ENCODE data around the gene BAG2. TPM values are rescaled to one million over a fixed set of nuclear protein-coding genes. Genes with fewer than 3 reads are reported as not detected.

The BAG2 gene
- polyA plus RNA-seq, 1 donor: 6.3 TPM

DNA sequence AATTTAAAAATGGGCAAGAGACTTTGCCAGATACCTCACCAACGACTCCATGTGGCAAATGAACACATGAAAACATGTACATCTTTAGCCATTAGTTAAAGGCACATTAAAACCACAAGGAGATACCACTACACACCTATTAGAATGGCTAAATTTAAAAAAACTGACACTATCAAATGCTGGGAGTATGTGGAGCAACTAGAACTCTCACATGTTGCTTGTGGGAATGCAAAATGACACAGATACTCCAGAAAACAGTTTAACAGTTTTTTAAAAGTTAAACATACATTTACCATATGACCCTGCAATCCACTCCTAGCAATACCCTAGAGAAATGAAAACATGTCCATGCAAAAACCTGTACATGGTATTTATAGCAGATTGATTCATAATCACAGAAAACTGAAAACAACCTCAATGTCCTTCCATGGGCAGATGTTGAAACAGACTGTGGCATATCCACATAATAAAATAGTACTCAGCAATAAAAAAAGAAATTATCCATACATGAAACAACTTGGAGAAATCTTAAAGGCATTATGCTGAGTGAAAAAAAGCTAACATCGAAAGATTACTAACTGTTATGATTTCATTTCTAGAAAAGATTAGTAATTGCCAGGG is 48.1 kb downstream of the BAG2 start:
- no peak for DNase-seq

GRCh38 chr6:57221191-57221935 is 49.2 kb downstream of the BAG2 start:
- peak; percentile 71 for DNase-seq

DNA sequence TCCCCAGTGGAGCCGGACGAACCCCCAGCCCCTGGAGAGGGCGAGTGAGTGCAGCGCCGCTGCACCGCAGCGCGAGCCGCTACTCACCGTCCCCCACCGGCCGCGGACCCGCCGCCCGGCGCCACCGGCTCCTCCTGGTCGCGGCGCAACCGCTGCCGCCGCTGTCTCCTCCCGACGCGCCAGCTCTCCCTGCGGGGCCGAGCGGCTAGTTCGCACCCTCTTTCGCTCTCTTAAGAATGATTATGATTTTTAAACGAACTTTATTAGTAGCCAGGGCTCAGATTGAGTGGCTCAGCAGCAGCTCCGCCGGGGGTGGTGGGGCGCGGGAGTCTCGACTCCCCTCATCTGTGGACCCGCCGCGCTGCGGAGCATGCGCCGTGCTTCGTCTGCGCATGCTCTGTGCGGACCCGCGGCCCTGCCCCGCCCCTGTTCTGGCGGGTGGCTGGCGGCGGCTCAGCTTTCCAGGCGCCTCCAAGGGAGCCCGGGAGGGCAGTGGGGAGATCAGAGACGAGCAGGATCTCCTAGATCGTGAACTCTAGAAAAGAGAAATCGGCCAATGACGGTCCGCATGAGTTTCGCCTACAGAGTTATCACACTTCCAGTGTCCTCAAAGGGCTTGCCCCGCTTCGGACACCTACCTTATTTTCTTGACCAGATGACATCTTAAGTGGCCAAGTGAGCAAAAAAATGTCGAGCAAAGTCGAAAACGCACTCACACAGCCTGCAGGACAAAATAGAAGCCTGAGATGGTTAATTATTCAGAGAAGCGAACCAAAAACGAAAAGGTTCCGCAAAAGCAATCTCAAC is 50.0 kb downstream of the BAG2 start, which contains the start of gene RAB23:
Gene RAB23, minus strand, starts transcription at position 372 of the 807 bp plus-strand sequence. CDS start 11,927 bp downstream, outside the sequence.
- peak; percentile 89 for DNase-seq

GRCh38 chr6:57222743-57223077 is 50.6 kb downstream of the BAG2 start:
- no peak for DNase-seq

- DNase-seq: no peak
Observed at GRCh38 chr6:57224769-57225515, 52.8 kb downstream of the BAG2 start.

DNA sequence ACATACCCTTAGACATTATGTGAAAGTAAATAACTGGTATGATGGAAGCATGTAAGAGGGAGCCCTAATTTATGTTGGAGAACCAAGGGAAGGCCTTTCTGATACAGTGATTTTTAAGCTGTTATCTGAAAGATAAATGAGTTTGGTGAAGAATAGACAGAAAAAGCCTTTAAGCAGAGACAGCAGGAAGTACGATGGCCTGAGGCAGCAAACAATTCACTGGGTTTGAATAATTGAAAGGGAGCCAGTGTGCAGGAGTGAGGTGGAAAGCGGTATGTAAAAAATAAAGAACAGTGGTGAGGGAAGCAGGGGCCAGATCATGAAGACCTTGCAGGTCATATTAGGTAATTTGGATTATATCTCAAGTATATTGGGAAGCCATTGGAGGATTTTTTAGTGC is 54.1 kb downstream of the BAG2 start:
- no peak for DNase-seq

Other genes with a start within 250 kb of the BAG2 start
- gene BEND6, start 217.2 kb upstream of the BAG2 start, polyA plus RNA-seq (ENCODE audit: insufficient read length): 5.8 TPM
- 27.0 TPM for gene KIAA1586, start 125.6 kb upstream of the BAG2 start, polyA plus RNA-seq (ENCODE audit: insufficient read length)
- gene ZNF451, start 82.1 kb upstream of the BAG2 start, polyA plus RNA-seq (ENCODE audit: insufficient read length): 49.8 TPM
- gene RAB23, start 50.0 kb downstream of the BAG2 start, polyA plus RNA-seq (ENCODE audit: insufficient read length): 42.0 TPM
- gene PRIM2, start 145.3 kb downstream of the BAG2 start, polyA plus RNA-seq (ENCODE audit: insufficient read length): 23.0 TPM

All from left kidney (tissue), 2 donors.